K562 (cell line): ENCODE results near the gene TMEM267.

Source experiments
- ARID2 ChIP-seq: fragments of 450-650 bp; IDR thresholded peaks from 2 replicates; pipeline ENCODE4 v1.6.1; 2017; ENCODE audit warnings: antibody characterized with exemption, mild to moderate bottlenecking
- ATF3 ChIP-seq, 2 experiments: fragments of 450-650 bp in 1 of 2; sonication (generic) in 1 of 2; formaldehyde crosslinking in 1 of 2; IDR thresholded peaks in 1 of 2; conservative IDR thresholded peaks in 1 of 2; 2 replicates each; pipeline versions ENCODE4 v1.6.1 to v1.8.1; 2016 to 2023; ENCODE audit warnings: mild to moderate bottlenecking in 2 of 2, moderate library complexity in 2 of 2, inconsistent platforms in 1 of 2, missing genetic modification reagents in 1 of 2
- CREM ChIP-seq: IDR thresholded peaks from 2 replicates; pipeline ENCODE4 v1.6.1; 2014; ENCODE audit warnings: antibody characterized with exemption, low read depth
- JUND ChIP-seq, 2 experiments: IDR thresholded peaks; 2 replicates in 1 of 2; 3 replicates in 1 of 2; pipeline ENCODE4 v1.6.1; 2011; ENCODE audit warnings: borderline replicate concordance in 2 of 2, low read depth in 2 of 2, low read length in 2 of 2, improper control_type of control experiment in 1 of 2, missing biosample characterization in 1 of 2, missing genetic modification characterization in 1 of 2, missing genetic modification reagents in 1 of 2
- MAFK ChIP-seq: IDR thresholded peaks from 2 replicates; pipeline ENCODE4 v1.6.1; 2011; ENCODE audit warnings: low read length, improper control_type of control experiment
- PURB ChIP-seq: sonication (generic); formaldehyde crosslinking; IDR thresholded peaks from 2 replicates; pipeline ENCODE4 v1.9.0; 2021; ENCODE audit warnings: low read depth, mild to moderate bottlenecking, missing genetic modification reagents
- SRSF3 ChIP-seq: fragments of 200-400 bp; formaldehyde crosslinking; IDR thresholded peaks from 2 replicates; pipeline ENCODE4 v1.6.1; 2016; ENCODE audit warnings: mild to moderate bottlenecking, low read length, moderate library complexity; ENCODE audit not compliant: insufficient read depth
- TEAD4 ChIP-seq, 2 experiments: sonication (generic) in 1 of 2; formaldehyde crosslinking in 1 of 2; IDR thresholded peaks; 2 replicates each; pipeline versions ENCODE4 v1.6.1 to v1.8.0; 2012 to 2022; ENCODE audit warnings: borderline replicate concordance in 1 of 2, inconsistent platforms in 1 of 2, low read length in 1 of 2, mild to moderate bottlenecking in 1 of 2, missing genetic modification reagents in 1 of 2
- YY1 ChIP-seq, 3 experiments: IDR thresholded peaks; 2 replicates each; pipeline ENCODE4 v1.6.1; 2011; ENCODE audit warnings: low read length in 2 of 3, mild to moderate bottlenecking in 2 of 3, moderate library complexity in 2 of 3, borderline replicate concordance in 1 of 3, control low read depth in 1 of 3, low read depth in 1 of 3; ENCODE audit not compliant: insufficient read depth in 3 of 3, insufficient replicate concordance in 2 of 3, control insufficient read depth in 1 of 3, insufficient read length in 1 of 3; ENCODE audit errors: extremely low read depth in 1 of 3

GRCh38 chr5:43415935-43416802 is 67.5 kb downstream of the TMEM267 start:
- TF ChIP-seq CREM, result peak; percentile 63
- TF ChIP-seq ARID2, result no peak
- TF ChIP-seq MAFK, result no peak
- TF ChIP-seq JUND (IDR thresholded peaks at IDR 0.05; ENCODE audit: borderline replicate concordance, low read depth, low read length), result peak; percentile 97
- peak; percentile 96; the same call in 2 of the 3 replicates for TF ChIP-seq JUND (tag; IDR thresholded peaks at IDR 0.05; ENCODE audit: borderline replicate concordance, low read depth, low read length)
- peak; percentile 91 for TF ChIP-seq TEAD4 (IDR thresholded peaks at IDR 0.05; ENCODE audit: low read length)
- no peak for TF ChIP-seq TEAD4 (CRISPR knock-in tag; IDR thresholded peaks at IDR 0.05; ENCODE audit: borderline replicate concordance)
- no peak for TF ChIP-seq SRSF3
- no peak for TF ChIP-seq PURB (CRISPR knock-in tag)
- TF ChIP-seq ATF3 (IDR thresholded peaks at IDR 0.05), result peak; percentile 96
- TF ChIP-seq ATF3 (CRISPR knock-in tag; conservative IDR thresholded peaks at IDR 0.05), result peak; percentile 72; the same call in 1 of the 2 replicates
- TF ChIP-seq YY1 (IDR thresholded peaks at IDR 0.05; ENCODE audit: borderline replicate concordance in 1 of 3, control insufficient read depth in 1 of 3, extremely low read depth in 1 of 3, insufficient read depth in 3 of 3, insufficient read length in 1 of 3, insufficient replicate concordance in 2 of 3, low read depth in 1 of 3, low read length in 2 of 3), result peak in 1 of 3 experiments; percentile 41
